Suprapubic skin (tissue), 3 donors: ENCODE measurements around the gene FGD5.

Experiments used
- POLR2AphosphoS5 ChIP-seq, 3 donors: sonication (generic); formaldehyde crosslinking; IDR thresholded peaks; one replicate each; pipeline ENCODE4 v1.6.1; 2017; ENCODE audit warnings: antibody characterized with exemption in 3 of 3
- TF ChIP-seq, protein P1 (sequence below), 2 donors: fragments of 200-600 bp in 1 of 2; fragments of 450-650 bp in 1 of 2; sonication (generic) in 1 of 2; IDR thresholded peaks; one replicate each; pipeline ENCODE4 v1.5.1; 2016 to 2019; ENCODE audit warnings: antibody characterized with exemption in 2 of 2, mild to moderate bottlenecking in 1 of 2, moderate library complexity in 1 of 2

DNA sequence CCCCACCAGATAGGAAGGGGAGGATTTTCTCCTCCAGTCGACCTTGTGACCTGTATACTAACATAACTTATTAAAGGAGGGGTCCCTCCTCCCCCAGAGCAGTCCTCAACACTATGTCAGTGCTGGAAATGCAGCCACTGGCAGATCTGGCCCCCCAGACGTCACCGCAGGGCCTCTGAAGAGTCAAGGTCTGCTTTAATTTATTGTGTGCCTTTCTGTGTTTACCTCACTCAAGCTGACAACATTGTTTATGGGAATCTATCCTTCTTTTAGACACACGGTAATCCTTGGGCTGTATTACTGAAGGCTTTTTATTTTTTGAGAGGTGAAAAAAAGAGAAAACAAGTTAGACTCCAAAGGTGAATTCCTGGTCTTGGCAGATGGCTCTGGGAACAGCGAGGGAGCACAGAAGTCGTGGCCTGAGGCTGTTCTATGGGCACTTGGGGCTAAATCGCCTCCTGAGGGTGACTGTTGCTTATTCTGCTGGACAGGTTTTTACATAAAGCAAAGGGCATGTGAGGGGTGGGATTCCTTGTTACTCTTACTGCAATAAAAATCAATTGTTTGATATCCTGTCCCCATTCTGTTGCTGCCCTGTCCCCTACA, 115.2 kb downstream of the FGD5 start:
- TF ChIP-seq POLR2AphosphoS5 (IDR thresholded peaks at IDR 0.05) = no peak
- TF ChIP-seq, protein P1, sequence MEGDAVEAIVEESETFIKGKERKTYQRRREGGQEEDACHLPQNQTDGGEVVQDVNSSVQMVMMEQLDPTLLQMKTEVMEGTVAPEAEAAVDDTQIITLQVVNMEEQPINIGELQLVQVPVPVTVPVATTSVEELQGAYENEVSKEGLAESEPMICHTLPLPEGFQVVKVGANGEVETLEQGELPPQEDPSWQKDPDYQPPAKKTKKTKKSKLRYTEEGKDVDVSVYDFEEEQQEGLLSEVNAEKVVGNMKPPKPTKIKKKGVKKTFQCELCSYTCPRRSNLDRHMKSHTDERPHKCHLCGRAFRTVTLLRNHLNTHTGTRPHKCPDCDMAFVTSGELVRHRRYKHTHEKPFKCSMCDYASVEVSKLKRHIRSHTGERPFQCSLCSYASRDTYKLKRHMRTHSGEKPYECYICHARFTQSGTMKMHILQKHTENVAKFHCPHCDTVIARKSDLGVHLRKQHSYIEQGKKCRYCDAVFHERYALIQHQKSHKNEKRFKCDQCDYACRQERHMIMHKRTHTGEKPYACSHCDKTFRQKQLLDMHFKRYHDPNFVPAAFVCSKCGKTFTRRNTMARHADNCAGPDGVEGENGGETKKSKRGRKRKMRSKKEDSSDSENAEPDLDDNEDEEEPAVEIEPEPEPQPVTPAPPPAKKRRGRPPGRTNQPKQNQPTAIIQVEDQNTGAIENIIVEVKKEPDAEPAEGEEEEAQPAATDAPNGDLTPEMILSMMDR (IDR thresholded peaks at IDR 0.05) = no peak
